ENCODE data around the gene SCN10A.

The SCN10A gene

GRCh38 chr3:38649500-38650247 lies 166.3 kb downstream of the SCN10A start, which contains the start of gene SCN5A:
SCN5A (minus strand) TSS chr3:38649687; CDS start chr3:38633307, 16,380 bp downstream.
- no peak for DNase-seq

GRCh38 chr3:38648659-38649499 lies 167.1 kb downstream of the SCN10A start:
- DNase-seq: no peak

GRCh38 chr3:38648024-38648658 lies 167.9 kb downstream of the SCN10A start:
- DNase-seq: no peak

- DNase-seq: no peak
Measured at GRCh38 chr3:38647217-38647970, 168.6 kb downstream of the SCN10A start.

Measured in NCI-H1436 treated with DMSO at 0.1 percent for 48 hours (cell line).